ENCODE results near the gene PDHX.

DNA sequence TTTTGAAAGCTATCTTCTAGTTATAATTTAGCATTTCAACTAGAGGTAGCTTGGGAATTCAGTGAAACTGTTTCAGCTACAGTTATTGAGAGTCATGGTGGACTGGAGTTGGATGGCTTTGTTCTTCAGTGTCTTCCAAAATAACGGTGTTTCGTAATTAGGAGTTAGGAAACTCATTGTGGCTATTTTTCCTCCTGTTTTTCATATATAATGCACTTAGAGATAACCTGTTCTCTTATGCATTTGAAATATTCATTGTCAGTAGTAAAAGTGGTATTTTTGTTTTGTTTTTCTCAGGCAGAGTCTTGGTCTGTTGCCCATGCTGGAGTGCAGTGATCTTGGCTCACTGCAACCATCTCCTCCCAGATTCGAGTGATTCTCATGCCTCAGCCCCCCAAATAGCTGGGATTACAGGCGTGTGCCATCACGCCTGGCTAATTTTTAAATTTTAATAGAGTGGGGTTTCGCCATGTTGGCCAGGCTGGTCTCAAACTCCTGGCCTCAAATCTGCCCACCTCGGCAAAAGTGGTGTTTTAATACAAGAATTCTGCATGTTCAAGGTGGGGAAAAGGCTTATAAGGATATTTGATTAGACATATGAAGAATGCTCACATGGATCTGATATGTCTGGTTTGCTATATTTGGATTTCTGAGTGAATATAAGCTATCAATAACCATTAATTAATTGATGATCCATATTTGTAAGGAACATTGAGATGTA is 12.7 kb downstream of the PDHX start:
- TF ChIP-seq, protein P1, sequence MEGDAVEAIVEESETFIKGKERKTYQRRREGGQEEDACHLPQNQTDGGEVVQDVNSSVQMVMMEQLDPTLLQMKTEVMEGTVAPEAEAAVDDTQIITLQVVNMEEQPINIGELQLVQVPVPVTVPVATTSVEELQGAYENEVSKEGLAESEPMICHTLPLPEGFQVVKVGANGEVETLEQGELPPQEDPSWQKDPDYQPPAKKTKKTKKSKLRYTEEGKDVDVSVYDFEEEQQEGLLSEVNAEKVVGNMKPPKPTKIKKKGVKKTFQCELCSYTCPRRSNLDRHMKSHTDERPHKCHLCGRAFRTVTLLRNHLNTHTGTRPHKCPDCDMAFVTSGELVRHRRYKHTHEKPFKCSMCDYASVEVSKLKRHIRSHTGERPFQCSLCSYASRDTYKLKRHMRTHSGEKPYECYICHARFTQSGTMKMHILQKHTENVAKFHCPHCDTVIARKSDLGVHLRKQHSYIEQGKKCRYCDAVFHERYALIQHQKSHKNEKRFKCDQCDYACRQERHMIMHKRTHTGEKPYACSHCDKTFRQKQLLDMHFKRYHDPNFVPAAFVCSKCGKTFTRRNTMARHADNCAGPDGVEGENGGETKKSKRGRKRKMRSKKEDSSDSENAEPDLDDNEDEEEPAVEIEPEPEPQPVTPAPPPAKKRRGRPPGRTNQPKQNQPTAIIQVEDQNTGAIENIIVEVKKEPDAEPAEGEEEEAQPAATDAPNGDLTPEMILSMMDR (IDR thresholded peaks at IDR 0.05) = no peak
- TF ChIP-seq SIN3A (IDR thresholded peaks at IDR 0.05; ENCODE audit: borderline replicate concordance, insufficient read depth, low read depth, low read length) = no peak
- TF ChIP-seq POLR2AphosphoS5 (IDR thresholded peaks at IDR 0.05; ENCODE audit: low read depth, low read length) = no peak
- TF ChIP-seq, protein P2, sequence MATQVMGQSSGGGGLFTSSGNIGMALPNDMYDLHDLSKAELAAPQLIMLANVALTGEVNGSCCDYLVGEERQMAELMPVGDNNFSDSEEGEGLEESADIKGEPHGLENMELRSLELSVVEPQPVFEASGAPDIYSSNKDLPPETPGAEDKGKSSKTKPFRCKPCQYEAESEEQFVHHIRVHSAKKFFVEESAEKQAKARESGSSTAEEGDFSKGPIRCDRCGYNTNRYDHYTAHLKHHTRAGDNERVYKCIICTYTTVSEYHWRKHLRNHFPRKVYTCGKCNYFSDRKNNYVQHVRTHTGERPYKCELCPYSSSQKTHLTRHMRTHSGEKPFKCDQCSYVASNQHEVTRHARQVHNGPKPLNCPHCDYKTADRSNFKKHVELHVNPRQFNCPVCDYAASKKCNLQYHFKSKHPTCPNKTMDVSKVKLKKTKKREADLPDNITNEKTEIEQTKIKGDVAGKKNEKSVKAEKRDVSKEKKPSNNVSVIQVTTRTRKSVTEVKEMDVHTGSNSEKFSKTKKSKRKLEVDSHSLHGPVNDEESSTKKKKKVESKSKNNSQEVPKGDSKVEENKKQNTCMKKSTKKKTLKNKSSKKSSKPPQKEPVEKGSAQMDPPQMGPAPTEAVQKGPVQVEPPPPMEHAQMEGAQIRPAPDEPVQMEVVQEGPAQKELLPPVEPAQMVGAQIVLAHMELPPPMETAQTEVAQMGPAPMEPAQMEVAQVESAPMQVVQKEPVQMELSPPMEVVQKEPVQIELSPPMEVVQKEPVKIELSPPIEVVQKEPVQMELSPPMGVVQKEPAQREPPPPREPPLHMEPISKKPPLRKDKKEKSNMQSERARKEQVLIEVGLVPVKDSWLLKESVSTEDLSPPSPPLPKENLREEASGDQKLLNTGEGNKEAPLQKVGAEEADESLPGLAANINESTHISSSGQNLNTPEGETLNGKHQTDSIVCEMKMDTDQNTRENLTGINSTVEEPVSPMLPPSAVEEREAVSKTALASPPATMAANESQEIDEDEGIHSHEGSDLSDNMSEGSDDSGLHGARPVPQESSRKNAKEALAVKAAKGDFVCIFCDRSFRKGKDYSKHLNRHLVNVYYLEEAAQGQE (IDR thresholded peaks at IDR 0.05; ENCODE audit: insufficient read depth in 1 of 2, low read depth in 2 of 2, low read length in 1 of 2) = no peak

All from Panc1 (cell line).